Suprapubic skin (tissue), 4 donors: Measurements from ENCODE around the gene BMP8A. TPM values are rescaled to one million over a fixed set of nuclear protein-coding genes. Genes with fewer than 3 reads are reported as not detected.

Experiments used
- DNase-seq, 2 donors: peaks; one replicate each; pipeline ENCODE4 v3.0.0-alpha.2; 2019; ENCODE audit warnings: low spot score in 2 of 2
- H3K27ac ChIP-seq: fragments of 200-600 bp; sonication (generic); one replicate; pipeline ENCODE4 v1.5.1; 2019
- H3K27me3 ChIP-seq: fragments of 200-600 bp; sonication (generic); one replicate; pipeline ENCODE4 v1.5.1; 2019
- H3K36me3 ChIP-seq: fragments of 200-600 bp; sonication (generic); one replicate; pipeline ENCODE4 v1.5.1; 2019
- H3K4me1 ChIP-seq: fragments of 200-600 bp; sonication (generic); one replicate; pipeline ENCODE4 v1.5.1; 2019
- H3K4me3 ChIP-seq: fragments of 200-600 bp; sonication (generic); one replicate; pipeline ENCODE4 v1.5.1; 2019; ENCODE audit warnings: mild to moderate bottlenecking
- H3K9me3 ChIP-seq: fragments of 200-600 bp; sonication (generic); one replicate; pipeline ENCODE4 v1.5.1; 2019
- EP300 ChIP-seq: sonication (generic); formaldehyde crosslinking; IDR thresholded peaks from one replicate; pipeline ENCODE4 v1.6.1; 2017; ENCODE audit warnings: antibody characterized with exemption
- POLR2A ChIP-seq, 2 donors: fragments of 450-650 bp; IDR thresholded peaks; one replicate each; pipeline ENCODE4 v1.6.1; 2017; ENCODE audit warnings: antibody characterized with exemption in 2 of 2, mild to moderate bottlenecking in 2 of 2, moderate library complexity in 2 of 2
- POLR2AphosphoS5 ChIP-seq, 3 donors: sonication (generic); formaldehyde crosslinking; IDR thresholded peaks; one replicate each; pipeline ENCODE4 v1.6.1; 2017; ENCODE audit warnings: antibody characterized with exemption in 3 of 3
- WGBS: methylation state at CpG from one replicate; pipeline ENCODE4 v1.1.5; 2018; 5-methylcytosine and 5-hydroxymethylcytosine counted together
- total RNA-seq, 4 donors: library from RNA; depleted of rRNA; stranded (reverse); fragments of >200 nt; gene quantifications; one replicate each; pipeline ENCODE4 v1.1.0, GENCODE V29; 2016
- TF ChIP-seq, protein P1 (sequence below), 2 donors: fragments of 200-600 bp in 1 of 2; fragments of 450-650 bp in 1 of 2; sonication (generic) in 1 of 2; IDR thresholded peaks; one replicate each; pipeline ENCODE4 v1.5.1; 2016 to 2019; ENCODE audit warnings: antibody characterized with exemption in 2 of 2, mild to moderate bottlenecking in 1 of 2, moderate library complexity in 1 of 2

Gene BMP8A
- total RNA-seq, 4 donors from 2014 or later: 0.38 to 1.7 TPM; not detected in 2

DNA sequence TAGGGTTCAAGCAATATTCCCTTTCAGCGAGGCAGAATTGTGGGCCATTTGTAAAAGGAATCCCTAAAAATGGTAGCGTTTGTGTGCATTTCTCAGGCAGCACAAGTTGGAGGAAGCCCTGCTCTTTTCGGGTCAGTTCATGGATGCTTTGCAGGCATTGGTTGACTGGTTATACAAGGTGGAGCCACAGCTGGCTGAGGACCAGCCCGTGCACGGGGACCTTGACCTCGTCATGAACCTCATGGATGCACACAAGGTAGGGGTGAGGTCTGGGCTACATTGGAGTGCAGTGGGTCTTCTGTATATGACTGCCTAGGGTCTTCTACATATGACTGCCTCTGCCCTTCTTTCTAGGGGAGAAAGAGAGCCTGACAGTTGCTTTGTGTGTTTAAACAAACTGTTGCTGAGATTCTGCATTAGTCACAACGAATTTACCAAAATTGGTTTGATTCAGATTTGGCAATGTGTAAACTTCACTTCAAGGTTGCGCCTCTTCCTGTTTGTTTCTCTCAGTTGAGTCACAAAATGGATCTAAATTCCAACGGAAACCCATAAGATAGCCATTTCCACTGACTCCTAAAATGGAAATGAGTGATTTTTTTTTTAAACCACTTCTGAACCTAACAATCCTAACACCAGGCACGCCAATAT lies 40.4 kb upstream of the BMP8A start:
- no peaks in the 10 kb centered on the region for H3K4me1 ChIP-seq
- peaks cover 100% of the 10 kb centered on the region for H3K36me3 ChIP-seq
- 74% methylated on average over 10 of the region's 10 CpGs for WGBS
- no peak for TF ChIP-seq POLR2AphosphoS5 (IDR thresholded peaks at IDR 0.05)
- no peaks in the 10 kb centered on the region for H3K9me3 ChIP-seq
- no peak overlapping the region for H3K4me3 ChIP-seq
- no peak for DNase-seq
- H3K27ac ChIP-seq: no peak overlapping the region
- no peaks in the 10 kb centered on the region for H3K27me3 ChIP-seq

DNA sequence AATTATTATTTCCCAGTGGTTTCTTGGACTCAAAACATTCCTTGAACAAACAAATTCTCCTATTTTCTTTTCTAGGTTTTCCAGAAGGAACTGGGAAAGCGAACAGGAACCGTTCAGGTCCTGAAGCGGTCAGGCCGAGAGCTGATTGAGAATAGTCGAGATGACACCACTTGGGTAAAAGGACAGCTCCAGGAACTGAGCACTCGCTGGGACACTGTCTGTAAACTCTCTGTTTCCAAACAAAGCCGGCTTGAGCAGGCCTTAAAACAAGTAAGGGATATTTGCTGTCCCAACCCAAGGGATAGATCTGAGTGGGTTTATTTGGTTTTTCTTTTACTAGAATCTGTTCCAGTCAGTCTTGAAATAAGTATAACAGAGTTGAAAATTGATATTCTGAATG lies 39.4 kb upstream of the BMP8A start:
- Histone ChIP-seq H3K4me3 (no peak overlapping the region), H3K9me3 (no peaks in the 10 kb centered on the region), H3K4me1 (no peaks in the 10 kb centered on the region), H3K27me3 (no peaks in the 10 kb centered on the region), H3K27ac (no peak overlapping the region), H3K36me3 (peaks cover 100% of the 10 kb centered on the region)
- WGBS: 92% methylated on average over 7 of the region's 7 CpGs
- no peak for DNase-seq
- TF ChIP-seq POLR2A (IDR thresholded peaks at IDR 0.05) (no peak), EP300 (no peak)
- TF ChIP-seq, protein P1, sequence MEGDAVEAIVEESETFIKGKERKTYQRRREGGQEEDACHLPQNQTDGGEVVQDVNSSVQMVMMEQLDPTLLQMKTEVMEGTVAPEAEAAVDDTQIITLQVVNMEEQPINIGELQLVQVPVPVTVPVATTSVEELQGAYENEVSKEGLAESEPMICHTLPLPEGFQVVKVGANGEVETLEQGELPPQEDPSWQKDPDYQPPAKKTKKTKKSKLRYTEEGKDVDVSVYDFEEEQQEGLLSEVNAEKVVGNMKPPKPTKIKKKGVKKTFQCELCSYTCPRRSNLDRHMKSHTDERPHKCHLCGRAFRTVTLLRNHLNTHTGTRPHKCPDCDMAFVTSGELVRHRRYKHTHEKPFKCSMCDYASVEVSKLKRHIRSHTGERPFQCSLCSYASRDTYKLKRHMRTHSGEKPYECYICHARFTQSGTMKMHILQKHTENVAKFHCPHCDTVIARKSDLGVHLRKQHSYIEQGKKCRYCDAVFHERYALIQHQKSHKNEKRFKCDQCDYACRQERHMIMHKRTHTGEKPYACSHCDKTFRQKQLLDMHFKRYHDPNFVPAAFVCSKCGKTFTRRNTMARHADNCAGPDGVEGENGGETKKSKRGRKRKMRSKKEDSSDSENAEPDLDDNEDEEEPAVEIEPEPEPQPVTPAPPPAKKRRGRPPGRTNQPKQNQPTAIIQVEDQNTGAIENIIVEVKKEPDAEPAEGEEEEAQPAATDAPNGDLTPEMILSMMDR (IDR thresholded peaks at IDR 0.05): no peak

DNA sequence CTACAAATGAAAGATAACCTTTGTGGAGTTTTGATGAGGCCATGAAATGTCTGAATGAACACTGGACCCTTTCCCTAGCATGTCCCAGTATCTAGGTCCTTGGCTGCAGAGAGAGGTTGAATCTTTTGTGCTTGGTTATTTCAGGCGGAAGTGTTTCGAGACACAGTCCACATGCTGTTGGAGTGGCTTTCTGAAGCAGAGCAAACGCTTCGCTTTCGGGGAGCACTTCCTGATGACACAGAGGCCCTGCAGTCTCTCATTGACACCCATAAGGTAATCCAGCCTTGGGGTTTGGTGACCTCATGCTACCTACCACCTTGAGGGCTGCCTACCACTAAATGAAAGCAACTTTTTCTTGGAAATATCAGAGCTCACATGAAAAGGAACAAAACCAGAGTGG lies 38.9 kb upstream of the BMP8A start:
- no peak for DNase-seq
- Histone ChIP-seq H3K4me1 (no peaks in the 10 kb centered on the region), H3K9me3 (no peaks in the 10 kb centered on the region), H3K36me3 (peaks cover 100% of the 10 kb centered on the region), H3K27ac (no peak overlapping the region), H3K27me3 (no peaks in the 10 kb centered on the region), H3K4me3 (no peak overlapping the region)
- TF ChIP-seq POLR2A (IDR thresholded peaks at IDR 0.05) (no peak), EP300 (no peak), POLR2AphosphoS5 (IDR thresholded peaks at IDR 0.05) (no peak)
- TF ChIP-seq, protein P1 (IDR thresholded peaks at IDR 0.05): no peak
- WGBS: 94% methylated on average over 5 of the region's 5 CpGs

DNA sequence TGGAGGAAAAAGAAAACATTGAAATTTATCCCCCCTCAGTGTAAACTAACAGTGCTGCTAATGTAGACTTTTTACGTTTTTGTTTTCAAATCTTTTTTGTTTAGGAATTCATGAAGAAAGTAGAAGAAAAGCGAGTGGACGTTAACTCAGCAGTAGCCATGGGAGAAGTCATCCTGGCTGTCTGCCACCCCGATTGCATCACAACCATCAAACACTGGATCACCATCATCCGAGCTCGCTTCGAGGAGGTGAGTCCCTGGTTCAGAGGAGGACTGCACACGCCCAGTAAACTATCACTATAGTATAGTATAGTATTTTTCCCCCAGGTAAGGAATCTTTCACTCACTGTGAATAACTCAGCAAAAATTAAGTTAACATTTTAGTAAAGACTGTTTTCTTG lies 37.8 kb upstream of the BMP8A start:
- 74% methylated on average over 8 of the region's 8 CpGs for WGBS
- Histone ChIP-seq H3K9me3 (no peaks in the 10 kb centered on the region), H3K27ac (no peak overlapping the region), H3K36me3 (peaks cover 100% of the 10 kb centered on the region), H3K4me3 (no peak overlapping the region), H3K27me3 (no peaks in the 10 kb centered on the region), H3K4me1 (no peaks in the 10 kb centered on the region)
- DNase-seq: peak in 1 of 2 donors; percentile 74
- TF ChIP-seq POLR2A (IDR thresholded peaks at IDR 0.05): no peak
- TF ChIP-seq POLR2AphosphoS5 (IDR thresholded peaks at IDR 0.05): no peak
- TF ChIP-seq, protein P1 (IDR thresholded peaks at IDR 0.05): no peak
- no peak for TF ChIP-seq EP300

DNA sequence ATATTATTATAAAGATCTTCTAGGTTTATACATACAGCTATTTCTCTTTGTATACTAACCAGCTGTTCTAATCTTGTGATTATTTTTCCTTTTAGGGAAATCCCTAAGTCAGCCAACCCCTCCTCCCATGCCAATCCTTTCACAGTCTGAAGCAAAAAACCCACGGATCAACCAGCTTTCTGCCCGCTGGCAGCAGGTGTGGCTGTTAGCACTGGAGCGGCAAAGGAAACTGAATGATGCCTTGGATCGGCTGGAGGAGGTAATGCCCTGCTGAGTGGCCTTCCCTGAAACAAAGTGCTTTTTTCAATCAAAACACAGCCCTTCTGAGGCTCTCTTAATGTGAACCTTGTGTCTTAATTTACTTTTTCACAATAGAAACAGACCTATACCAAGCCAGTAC lies 32.4 kb upstream of the BMP8A start:
- no peak overlapping the region for H3K27ac ChIP-seq
- TF ChIP-seq EP300 (no peak), POLR2AphosphoS5 (IDR thresholded peaks at IDR 0.05) (no peak), POLR2A (IDR thresholded peaks at IDR 0.05) (no peak)
- TF ChIP-seq, protein P1 (IDR thresholded peaks at IDR 0.05): no peak
- DNase-seq: no peak
- 89% methylated on average over 4 of the region's 4 CpGs for WGBS
- no peak overlapping the region for H3K4me3 ChIP-seq
- no peaks in the 10 kb centered on the region for H3K27me3 ChIP-seq
- H3K9me3 ChIP-seq: no peaks in the 10 kb centered on the region
- H3K4me1 ChIP-seq: no peaks in the 10 kb centered on the region
- H3K36me3 ChIP-seq: peaks cover 100% of the 10 kb centered on the region

DNA sequence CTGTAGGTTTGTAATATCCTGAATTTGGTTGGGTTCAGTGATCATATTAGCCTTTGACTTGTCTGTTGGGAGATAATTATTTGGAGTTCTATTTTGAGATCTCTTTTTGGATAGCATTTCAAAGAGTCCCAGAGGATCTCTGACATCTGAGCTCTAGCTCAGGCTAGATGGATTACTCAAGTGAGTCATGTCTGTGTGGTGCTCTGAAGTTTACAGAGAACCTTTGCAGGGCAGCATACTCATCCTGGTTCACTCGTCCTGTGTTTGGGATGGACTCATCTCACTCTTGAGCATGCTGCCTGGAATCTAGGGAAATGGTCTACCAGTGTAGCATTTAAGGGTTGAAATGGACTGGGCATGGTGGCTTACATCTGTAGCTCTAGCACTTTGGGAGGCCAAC lies 29.4 kb upstream of the BMP8A start:
- no peak for DNase-seq
- H3K4me3 ChIP-seq: no peak overlapping the region
- no peaks in the 10 kb centered on the region for H3K9me3 ChIP-seq
- no peak overlapping the region for H3K27ac ChIP-seq
- no peaks in the 10 kb centered on the region for H3K4me1 ChIP-seq
- TF ChIP-seq POLR2A (IDR thresholded peaks at IDR 0.05) (no peak), POLR2AphosphoS5 (IDR thresholded peaks at IDR 0.05) (no peak), EP300 (no peak)
- TF ChIP-seq, protein P1 (IDR thresholded peaks at IDR 0.05): no peak
- H3K27me3 ChIP-seq: no peaks in the 10 kb centered on the region
- 50% methylated on average over 1 of the region's 1 CpG for WGBS
- H3K36me3 ChIP-seq: peaks cover 100% of the 10 kb centered on the region
